C4-2B (cell line): ENCODE results near the gene TBC1D32.
"Not testable (repeated sequence)": the region's sequence is repeated elsewhere in the genome, so short reads cannot be mapped to it uniquely, and the experiment has no call there.

Experiments
- H3K27ac ChIP-seq: fragments of 450-650 bp; 2 replicates; pipeline ENCODE4 v1.5.1; 2017
- ZFX ChIP-seq: fragments of 450-650 bp; IDR thresholded peaks from 2 replicates; pipeline ENCODE4 v1.6.1; 2017
- TF ChIP-seq, protein P1 (sequence below): fragments of 450-650 bp; conservative IDR thresholded peaks from 2 replicates; pipeline ENCODE4 v1.5.1; 2017; ENCODE audit warnings: mild to moderate bottlenecking

TBC1D32 gene

GRCh38 chr6:121106962-121107361 is 227.3 kb downstream of the TBC1D32 start:
- TF ChIP-seq, protein P1, sequence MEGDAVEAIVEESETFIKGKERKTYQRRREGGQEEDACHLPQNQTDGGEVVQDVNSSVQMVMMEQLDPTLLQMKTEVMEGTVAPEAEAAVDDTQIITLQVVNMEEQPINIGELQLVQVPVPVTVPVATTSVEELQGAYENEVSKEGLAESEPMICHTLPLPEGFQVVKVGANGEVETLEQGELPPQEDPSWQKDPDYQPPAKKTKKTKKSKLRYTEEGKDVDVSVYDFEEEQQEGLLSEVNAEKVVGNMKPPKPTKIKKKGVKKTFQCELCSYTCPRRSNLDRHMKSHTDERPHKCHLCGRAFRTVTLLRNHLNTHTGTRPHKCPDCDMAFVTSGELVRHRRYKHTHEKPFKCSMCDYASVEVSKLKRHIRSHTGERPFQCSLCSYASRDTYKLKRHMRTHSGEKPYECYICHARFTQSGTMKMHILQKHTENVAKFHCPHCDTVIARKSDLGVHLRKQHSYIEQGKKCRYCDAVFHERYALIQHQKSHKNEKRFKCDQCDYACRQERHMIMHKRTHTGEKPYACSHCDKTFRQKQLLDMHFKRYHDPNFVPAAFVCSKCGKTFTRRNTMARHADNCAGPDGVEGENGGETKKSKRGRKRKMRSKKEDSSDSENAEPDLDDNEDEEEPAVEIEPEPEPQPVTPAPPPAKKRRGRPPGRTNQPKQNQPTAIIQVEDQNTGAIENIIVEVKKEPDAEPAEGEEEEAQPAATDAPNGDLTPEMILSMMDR, result no peak
- no peak for TF ChIP-seq ZFX
- H3K27ac ChIP-seq, result no peak overlapping the region

- no peak overlapping the region for H3K27ac ChIP-seq
- TF ChIP-seq, protein P1, result no peak
- no peak for TF ChIP-seq ZFX
Observed at GRCh38 chr6:121105461-121105860, 228.8 kb downstream of the TBC1D32 start.

- no peak overlapping the region for H3K27ac ChIP-seq
- TF ChIP-seq, protein P1, result no peak
- no peak for TF ChIP-seq ZFX
Observed at GRCh38 chr6:121093928-121094327, 240.4 kb downstream of the TBC1D32 start.

DNA sequence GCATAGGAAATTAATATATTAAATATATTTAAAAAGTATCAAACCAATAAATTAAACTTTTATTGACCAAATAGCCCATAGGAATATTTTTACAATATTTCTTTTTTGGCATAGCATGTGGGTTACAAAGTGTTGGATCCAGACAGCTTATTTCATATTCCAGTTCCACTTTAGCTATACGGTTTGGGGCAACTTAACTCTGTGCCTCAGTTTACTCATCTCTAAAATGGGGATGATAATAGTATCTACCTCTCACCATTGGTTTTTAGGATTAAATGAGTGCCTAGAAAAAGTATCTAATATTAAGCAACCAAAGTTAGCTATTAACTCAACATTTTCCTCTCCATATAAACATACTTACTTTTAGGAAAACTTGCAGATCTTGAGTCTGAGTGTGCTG is 243.8 kb downstream of the TBC1D32 start:
- TF ChIP-seq, protein P1, result no peak
- no peak for TF ChIP-seq ZFX
- H3K27ac ChIP-seq, result no peak overlapping the region

- no peak overlapping the region for H3K27ac ChIP-seq
- TF ChIP-seq ZFX, result no peak
- TF ChIP-seq, protein P1, result no peak
Observed at GRCh38 chr6:121086876-121087275, 247.4 kb downstream of the TBC1D32 start.

- TF ChIP-seq ZFX, result no peak
- TF ChIP-seq, protein P1, result no peak
- H3K27ac ChIP-seq, result no peak overlapping the region
Observed at GRCh38 chr6:121076119-121076518, 258.2 kb downstream of the TBC1D32 start.

DNA sequence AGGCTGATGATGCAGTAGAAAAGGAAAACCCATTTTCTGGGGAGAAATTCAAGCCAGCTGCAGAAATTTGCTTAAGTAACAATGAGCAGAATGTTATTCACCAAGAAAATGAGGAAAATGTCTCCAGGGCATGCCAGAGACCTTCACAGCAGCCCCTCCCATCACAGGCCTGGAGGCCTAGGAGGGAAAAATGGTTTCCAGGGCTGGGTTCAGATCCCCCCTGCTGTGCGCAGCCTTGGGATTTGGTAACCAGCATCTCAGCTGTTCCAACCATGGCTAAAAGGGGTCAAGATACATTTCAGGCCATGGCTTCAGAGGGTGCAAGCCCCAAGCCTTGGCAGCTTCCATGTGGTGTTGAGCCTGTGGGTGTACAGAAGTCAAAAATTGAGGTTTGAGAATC is 265.5 kb downstream of the TBC1D32 start:
- not testable (repeated sequence) for H3K27ac ChIP-seq

DNA sequence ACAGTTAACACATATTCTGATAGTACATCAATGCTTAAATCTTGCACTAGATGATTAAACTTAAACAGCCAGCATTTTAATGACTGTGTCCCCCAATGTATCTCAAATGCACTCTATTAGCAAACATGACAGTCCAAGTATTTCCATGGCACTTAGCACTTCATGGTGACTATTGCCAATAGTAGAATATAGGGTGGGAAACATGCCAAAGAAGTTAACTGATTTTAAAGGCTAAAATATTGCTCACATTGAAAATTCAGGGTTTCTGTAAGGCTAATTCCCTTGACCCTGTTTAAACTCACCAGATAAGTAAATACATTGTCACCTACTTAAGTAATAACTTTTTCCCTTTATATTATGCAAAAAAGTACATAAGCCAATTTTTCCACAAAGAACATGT is 266.9 kb downstream of the TBC1D32 start:
- H3K27ac ChIP-seq, result no peak overlapping the region
- TF ChIP-seq, protein P1, result no peak
- no peak for TF ChIP-seq ZFX
